NCI-H146 (cell line): ENCODE results near the gene KMT2E.
A peak's percentile ranks its signal among the peaks of the same experiment; 100 is the strongest.
"Not testable (repeated sequence)": the region's sequence is repeated elsewhere in the genome, so short reads cannot be mapped to it uniquely, and the experiment has no call there.

ENCODE experiments used
- DNase-seq: peaks from one replicate; lab custom pipeline; 2025; lab: John Stamatoyannopoulos, UW

Gene KMT2E

DNA sequence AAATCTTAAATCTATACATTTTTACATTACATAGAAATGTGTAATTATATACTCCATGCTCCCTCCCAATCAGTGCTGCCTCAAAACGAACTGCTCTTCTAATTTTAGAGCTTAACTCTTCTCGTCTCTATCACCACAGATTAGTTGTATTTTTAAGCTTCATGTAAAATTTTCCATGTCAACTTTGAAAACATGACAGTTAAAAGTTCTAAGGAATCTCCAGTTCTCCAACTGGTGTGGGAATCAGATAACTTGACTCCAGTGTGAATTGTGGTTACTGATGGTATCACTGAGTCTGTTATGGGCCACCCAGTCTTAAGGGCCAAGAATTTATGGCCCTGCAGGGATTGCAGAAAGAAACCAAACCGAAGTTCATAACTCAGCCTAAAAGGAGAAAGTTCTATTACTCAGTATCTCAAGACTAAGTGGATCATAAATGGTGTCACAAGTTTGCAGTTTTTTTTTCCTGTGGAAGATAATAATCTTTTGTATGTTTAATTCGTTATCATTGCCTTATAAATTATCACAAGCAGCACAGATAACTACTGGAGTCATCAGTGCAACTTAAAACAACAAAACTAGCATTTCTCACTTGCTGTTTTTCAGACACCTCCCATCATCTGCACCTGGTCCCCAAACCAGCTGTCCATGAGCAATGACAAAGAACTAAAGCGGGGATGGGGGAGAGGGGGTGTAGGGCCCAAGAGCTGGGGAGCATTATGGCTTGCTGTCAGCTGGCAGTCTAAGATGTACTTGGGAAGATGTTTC lies 31.5 kb upstream of the KMT2E start:
- peak; percentile 49 for DNase-seq

GRCh38 chr7:104983076-104983577 lies 30.9 kb upstream of the KMT2E start:
- DNase-seq: peak; percentile 73

DNA sequence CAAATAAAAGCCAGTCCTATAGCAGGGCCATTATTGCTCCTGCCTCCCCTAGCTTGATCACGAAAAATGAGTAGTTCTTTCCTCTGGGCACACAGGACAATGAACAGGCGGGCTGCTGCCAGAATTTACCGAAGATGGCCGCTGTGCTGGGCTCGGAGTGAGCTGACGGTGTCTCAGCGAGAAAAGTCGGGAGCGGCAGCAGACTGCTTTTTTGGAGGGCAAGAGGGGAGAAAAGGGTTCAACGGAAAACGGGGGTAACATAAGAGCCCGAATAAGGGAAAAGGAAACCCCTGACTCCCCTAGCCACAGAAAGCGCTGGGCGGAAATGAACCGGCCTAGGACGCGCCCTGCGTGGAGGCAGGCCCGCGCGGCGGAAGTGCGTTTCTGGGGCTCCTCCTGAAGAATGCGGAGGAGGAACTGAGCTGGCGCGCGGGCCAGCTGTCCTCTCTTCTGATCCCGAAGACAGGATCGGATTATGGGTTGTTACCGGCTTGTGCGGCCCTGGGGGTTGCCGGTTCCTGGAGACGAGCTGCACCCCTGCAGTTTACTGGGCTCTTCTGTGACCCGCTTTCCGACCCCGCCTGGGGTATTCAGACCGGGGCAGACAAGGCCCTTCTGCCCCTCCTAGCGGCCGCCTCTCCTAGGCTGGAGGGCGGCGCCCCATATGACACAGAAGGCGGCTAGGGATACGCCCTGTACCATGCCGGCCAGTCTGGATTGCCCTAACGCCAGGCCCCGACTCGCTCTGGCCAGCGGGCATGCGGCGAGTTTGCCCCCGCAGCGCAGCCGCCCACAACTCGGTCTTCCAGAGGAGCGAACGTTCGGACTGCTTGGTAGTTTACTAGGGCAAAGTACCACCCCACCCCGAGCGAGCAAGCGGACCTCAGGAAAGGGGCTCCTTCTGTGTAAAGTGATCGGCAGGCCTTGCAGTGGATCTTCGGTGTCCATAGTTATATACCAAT lies 30.1 kb upstream of the KMT2E start:
- DNase-seq: peak; percentile 87

DNA sequence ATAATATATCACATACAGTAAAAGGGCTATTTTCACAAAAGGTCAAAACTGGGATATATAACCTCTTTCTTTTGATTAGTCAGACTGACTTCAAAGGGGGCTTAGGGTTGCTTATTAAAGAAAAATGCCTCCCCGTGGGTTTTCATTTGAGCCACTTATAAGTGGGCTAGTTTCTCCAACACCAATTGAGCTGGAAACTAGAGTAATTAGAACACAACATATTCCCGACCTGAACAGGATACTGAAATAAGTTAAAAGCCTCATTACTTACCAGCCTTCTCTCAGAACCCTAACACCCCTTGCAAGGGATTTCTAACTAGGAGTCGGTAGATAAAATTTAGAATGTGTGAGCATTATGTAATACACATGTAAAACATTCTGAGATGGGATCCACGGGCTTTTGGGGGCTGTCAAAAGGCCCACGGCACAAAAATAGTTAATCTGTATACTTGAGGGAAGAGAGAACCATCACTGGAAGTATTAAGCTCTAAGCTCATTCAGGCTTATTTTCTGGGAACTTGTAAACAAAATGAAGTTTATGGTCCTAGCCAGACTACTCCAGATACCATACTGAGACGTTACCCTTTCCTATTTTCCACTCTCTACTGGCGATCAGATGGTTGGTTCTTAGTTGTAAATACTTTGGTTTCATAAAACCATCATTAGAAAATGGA lies 29.3 kb upstream of the KMT2E start:
- no peak for DNase-seq

DNA sequence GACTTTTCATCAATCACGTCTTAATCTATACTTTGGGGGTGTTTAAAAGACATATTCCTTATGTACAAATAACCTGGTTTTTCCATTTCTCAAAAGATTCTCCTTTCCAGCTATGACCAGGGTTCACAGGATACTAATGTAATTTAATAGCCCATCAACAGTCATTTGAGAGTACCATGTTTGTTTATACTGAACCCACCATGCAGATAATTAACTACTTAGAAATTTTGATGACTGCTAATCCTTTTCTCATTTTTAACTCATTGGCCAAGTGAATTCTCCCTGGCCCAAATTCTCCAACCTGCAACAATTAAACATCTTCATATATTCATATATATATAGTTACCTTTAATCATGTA lies 28.8 kb upstream of the KMT2E start:
- no peak for DNase-seq

DNA sequence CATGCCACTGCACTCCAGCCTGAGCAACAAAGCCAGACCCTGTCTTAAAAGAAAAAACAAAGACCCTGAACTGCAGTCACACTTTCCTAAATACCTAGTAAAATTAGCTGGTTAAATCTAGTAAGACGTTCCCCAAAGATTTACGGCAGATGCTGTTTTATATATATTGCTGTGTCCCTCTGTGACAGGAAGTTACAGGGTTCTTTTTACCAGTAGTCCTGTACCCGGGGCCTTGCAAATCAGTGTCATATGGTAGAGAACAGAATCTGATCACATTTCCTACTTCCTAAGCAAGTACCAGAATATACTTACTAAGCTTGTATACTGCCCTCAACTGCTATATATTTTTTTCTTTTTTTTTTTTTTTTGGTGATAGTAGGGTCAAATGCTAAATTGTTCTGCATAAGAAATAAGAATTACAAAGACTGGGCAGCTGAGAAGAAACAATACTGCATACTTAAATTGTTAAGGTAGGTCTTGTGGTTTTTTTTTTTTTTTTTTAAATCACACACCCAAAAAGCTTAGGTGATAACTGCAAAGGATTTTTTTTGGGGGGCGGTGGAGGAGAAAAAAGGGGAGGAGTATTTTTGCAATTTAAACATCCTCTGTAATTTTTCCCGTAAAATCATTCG lies 27.3 kb upstream of the KMT2E start:
- no peak for DNase-seq

DNA sequence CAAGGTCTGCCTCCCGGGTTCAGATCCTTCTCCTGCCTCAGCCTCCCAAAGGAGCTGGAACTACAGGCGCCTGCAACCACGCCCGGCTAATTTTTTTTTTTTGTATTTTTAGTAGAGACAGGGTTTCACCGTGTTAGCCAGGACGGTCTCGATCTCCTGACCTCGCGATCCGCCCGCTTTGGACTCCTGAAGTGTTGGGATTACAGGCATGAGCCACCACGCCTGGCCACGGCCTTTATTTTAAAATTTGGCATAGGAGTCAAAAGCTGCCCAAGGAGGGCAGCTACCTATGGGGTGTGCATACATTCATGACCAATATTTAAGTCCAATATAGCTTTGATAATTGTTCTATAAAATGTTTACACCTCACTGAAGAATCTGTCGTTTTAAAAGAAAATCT lies 26.6 kb upstream of the KMT2E start:
- not testable (repeated sequence) for DNase-seq

GRCh38 chr7:104990983-104991382 lies 23.0 kb upstream of the KMT2E start:
- no peak for DNase-seq

DNA sequence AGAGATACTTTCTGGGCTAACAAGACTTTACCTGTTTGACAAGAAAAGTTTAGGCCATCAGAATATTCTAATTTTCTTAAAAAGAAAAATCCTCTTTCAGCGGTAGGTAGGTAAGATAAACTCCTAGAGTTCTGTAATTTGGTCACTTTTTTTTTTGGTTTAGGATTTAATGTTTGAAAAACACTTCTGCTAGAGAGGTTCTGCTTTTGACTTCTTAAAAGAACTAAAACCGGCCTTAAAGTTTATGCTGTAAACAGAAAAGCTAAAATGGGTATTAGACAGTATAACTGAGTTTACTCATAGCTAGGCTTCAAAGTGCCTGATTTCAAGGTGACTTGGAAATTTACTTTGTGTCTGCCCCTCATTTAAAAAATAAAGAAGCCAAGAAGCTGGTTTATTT lies 21.7 kb upstream of the KMT2E start:
- DNase-seq: no peak

DNA sequence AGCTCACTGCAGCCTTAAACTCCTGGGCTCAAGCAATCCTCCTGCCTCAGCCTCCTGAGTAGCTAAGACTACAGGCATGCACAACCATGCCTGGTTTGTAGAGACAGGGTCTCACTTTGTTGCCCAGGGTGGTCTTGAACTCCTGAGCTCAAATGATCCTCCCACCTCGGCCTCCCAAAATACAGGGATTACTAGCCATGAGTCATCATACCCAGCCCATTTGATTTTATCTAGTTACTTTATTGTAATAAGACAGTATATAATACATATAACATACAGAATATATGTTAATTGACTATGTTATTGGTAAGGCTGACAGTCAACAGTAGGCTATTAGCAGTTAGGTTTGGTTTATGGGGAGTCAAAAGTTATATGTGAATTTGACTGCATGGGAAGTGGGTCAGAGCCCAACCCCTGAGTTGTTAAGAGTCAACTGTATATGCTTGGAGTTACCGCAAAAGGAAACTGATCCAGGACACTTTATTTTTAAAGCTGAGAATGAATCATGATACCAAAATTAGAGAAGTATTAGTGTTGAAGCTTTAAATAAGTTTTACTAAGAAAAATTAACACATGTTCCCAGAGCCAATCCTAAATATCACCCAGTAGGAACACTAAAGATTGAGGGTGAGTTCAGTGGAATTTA lies 20.7 kb upstream of the KMT2E start:
- DNase-seq: no peak

- DNase-seq: no peak
Observed at GRCh38 chr7:104998040-104998752, 15.8 kb upstream of the KMT2E start.

DNA sequence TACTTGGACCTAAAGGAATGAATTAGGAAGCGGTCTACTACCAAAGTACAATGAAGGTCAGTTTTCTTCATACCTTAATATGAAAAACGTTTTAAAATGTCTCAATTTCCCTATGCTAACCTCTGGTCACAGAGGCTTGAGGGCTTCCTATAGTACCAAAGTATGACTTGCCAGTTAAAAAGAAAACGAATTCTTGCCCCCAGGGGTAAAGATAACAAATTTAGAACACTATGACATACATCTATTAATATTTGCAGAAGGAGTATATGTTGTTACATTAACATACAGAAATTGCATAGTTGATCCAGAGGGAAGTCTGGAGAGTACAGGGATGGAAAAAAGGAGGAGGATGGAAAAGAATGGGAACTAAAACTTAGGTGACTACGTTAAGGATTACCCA lies 13.8 kb upstream of the KMT2E start:
- DNase-seq: no peak

- DNase-seq: no peak
Observed at GRCh38 chr7:105000927-105001336, 13.1 kb upstream of the KMT2E start.

DNA sequence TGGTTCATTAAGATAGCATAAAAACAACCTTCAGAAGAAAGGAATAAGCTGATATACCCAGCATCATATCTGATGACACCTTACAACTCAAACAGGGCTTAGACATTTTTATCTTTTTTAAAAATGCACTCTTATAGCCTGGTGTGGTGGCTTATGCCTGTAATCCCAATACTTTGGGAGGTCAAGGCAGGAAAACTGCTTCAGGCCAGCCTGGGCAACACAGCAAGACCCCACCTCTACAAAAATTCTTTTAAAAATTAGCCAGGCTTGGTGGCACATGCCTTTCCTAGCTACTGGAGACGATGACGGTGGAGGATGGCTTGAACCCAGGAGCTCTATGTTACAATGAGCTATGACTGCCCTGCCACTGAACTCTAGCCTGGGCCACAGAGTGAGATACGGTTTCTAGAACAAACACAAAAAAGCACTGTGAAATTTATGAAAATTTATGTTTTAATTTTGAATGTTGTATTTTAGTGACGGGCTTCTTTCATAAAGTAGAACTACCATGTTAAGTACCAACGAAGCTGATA lies 12.3 kb upstream of the KMT2E start:
- no peak for DNase-seq

DNA sequence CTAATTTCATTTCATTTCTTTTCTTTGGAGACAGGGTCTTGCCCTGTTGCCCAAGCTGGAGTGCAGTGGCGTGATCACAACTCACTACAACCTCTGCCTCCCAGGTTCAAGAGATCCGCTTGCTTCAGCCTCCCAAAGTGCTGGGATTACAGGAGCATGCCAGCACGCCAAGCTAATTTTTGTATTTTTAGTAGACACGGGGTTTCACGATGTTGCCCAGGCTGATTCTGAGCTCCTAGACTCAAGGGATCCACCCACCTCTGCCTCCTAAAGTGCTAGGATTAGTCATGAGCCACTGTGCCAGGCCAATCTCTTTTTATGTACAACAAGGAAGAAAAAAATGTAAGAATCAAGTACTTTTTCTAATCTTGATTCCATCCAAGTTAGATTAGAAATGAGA lies 10.7 kb upstream of the KMT2E start:
- no peak for DNase-seq

- no peak for DNase-seq
Observed at GRCh38 chr7:105003872-105004510, 10.0 kb upstream of the KMT2E start.

GRCh38 chr7:105005006-105005405 lies 9.0 kb upstream of the KMT2E start:
- not testable (repeated sequence) for DNase-seq

DNA sequence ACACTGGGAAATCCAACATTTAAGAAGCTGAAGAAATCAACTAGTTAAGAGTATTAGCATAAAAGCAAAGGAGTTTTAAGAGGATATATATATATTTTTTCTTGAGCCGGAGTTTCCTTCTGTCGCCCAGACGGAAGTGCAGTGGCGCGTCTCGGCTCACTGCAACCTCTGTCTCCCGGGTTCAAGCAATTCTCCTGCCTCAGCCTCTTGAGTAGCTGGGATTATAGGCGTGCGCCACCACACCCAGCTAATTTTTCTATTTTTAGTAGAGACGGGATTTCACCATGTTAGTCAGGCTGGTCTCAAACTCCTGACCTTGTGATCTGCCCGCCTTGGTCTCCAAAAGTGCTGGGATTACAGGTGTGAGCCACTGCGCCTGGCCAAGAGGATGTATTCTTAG lies 8.5 kb upstream of the KMT2E start:
- not testable (repeated sequence) for DNase-seq

- DNase-seq: no peak
Observed at GRCh38 chr7:105006367-105007136, 7.5 kb upstream of the KMT2E start.
